Stimulated activated CD8-positive, alpha-beta memory T cell treated with anti-CD3 and anti-CD28 coated beads, Interleukin-15, amount 100 ng/mL, for 4 hours (primary cell): Measurements from ENCODE around the gene PLPP3.

Source experiments
- DNase-seq, 2 donors: peaks; one replicate each; pipeline ENCODE4 v3.0.0-alpha.2; 2020; ENCODE audit warnings: low read depth in 2 of 2

PLPP3 gene

GRCh38 chr1:56547977-56548376 is 31.4 kb downstream of the PLPP3 start:
- no peak for DNase-seq

GRCh38 chr1:56547473-56547872 is 31.9 kb downstream of the PLPP3 start:
- no peak for DNase-seq

GRCh38 chr1:56545711-56546110 is 33.7 kb downstream of the PLPP3 start:
- no peak for DNase-seq

GRCh38 chr1:56543783-56544612 is 35.4 kb downstream of the PLPP3 start:
- no peak for DNase-seq

- DNase-seq = no peak
Measured at GRCh38 chr1:56542651-56543050, 36.7 kb downstream of the PLPP3 start.

- DNase-seq = no peak
Measured at GRCh38 chr1:56541408-56541807, 38.0 kb downstream of the PLPP3 start.

GRCh38 chr1:56540467-56540866 is 38.9 kb downstream of the PLPP3 start:
- DNase-seq = no peak

GRCh38 chr1:56539520-56539931 is 39.8 kb downstream of the PLPP3 start:
- DNase-seq = no peak

- DNase-seq = no peak
Measured at GRCh38 chr1:56538532-56538931, 40.8 kb downstream of the PLPP3 start.

- DNase-seq = no peak
Measured at GRCh38 chr1:56537660-56538059, 41.7 kb downstream of the PLPP3 start.

- DNase-seq = no peak
Measured at GRCh38 chr1:56535939-56536338, 43.4 kb downstream of the PLPP3 start.

GRCh38 chr1:56535362-56535761 is 44.0 kb downstream of the PLPP3 start:
- no peak for DNase-seq

GRCh38 chr1:56534130-56534651 is 45.2 kb downstream of the PLPP3 start:
- DNase-seq = no peak

- DNase-seq = no peak
Measured at GRCh38 chr1:56533621-56534020, 45.7 kb downstream of the PLPP3 start.

- no peak for DNase-seq
Measured at GRCh38 chr1:56533197-56533596, 46.2 kb downstream of the PLPP3 start.

GRCh38 chr1:56532350-56532683 is 47.0 kb downstream of the PLPP3 start:
- DNase-seq = no peak

GRCh38 chr1:56531624-56532349 is 47.6 kb downstream of the PLPP3 start:
- no peak for DNase-seq

- no peak for DNase-seq
Measured at GRCh38 chr1:56529801-56530200, 49.6 kb downstream of the PLPP3 start.

- DNase-seq = no peak
Measured at GRCh38 chr1:56527548-56528302, 51.6 kb downstream of the PLPP3 start.

GRCh38 chr1:56526571-56527174 is 52.7 kb downstream of the PLPP3 start:
- no peak for DNase-seq

- no peak for DNase-seq
Measured at GRCh38 chr1:56525489-56526041, 53.8 kb downstream of the PLPP3 start.

- DNase-seq = no peak
Measured at GRCh38 chr1:56524263-56524662, 55.1 kb downstream of the PLPP3 start.
